GM18909 (cell line): ENCODE measurements around the gene KCTD11.
"Not testable (repeated sequence)": the region's sequence is repeated elsewhere in the genome, so short reads cannot be mapped to it uniquely, and the experiment has no call there.

ENCODE experiments used
- ATAC-seq: cut with Tn5 transposase; IDR thresholded peaks from one replicate; pipeline ENCODE4 v1.9.1; 2021; ENCODE audit warnings: mild to moderate bottlenecking; ENCODE audit not compliant: unreplicated experiment, poor library complexity

KCTD11 gene

GRCh38 chr17:7321466-7321865 is 30.5 kb upstream of the KCTD11 start:
- no peak for ATAC-seq

- no peak for ATAC-seq
Observed at GRCh38 chr17:7322520-7323194, 29.3 kb upstream of the KCTD11 start.

DNA sequence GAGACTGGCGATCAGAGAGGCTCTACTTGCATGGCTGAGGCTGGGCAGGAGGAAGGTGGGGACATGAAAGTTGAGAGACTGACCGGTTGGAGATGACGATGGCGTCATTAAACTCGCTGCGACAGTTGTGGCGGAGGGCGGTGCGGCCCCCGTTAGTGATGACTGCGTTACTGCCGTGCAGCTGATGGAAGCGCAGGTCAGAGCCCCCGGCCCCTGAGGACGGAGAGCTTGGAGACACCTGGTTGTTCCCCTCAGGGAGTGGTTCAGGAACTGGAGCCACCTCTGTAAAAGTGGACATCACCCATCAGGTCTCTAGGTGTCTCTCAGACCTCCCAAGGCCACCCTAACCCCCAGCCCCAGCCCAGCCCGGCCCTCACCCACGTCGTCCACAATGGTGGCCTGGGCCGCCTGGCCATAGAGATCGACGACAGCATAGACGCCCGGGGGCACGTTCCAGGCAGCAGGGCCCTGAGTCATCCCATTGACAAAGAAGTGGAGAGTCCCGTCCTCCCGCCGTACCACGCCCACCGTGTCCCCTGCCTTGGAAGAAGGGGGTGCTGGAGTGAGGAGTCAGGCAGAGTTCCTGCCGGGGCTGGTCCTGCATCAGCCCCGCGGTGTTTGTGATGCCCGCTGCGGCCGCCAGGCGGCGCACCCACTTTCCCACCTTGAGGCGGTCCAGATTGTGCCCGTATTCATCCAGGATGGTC is 28.1 kb upstream of the KCTD11 start:
- no peak for ATAC-seq

DNA sequence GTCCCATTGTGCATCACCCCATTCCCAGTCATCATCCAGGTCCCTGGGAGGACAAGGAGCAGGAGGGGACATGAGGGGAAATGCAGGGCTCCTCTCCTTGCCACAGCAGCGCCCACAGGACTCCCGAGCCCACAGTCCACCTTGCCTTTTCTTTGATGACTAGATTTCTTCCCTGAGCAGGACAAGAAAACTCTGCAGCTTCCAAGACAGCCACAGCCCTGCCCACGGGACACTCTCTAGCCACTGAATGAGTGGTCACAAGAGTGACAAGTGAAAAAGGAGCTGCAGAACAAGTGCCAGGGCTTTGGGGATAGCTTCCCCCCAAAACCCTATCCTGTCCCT is 27.6 kb upstream of the KCTD11 start:
- no peak for ATAC-seq

DNA sequence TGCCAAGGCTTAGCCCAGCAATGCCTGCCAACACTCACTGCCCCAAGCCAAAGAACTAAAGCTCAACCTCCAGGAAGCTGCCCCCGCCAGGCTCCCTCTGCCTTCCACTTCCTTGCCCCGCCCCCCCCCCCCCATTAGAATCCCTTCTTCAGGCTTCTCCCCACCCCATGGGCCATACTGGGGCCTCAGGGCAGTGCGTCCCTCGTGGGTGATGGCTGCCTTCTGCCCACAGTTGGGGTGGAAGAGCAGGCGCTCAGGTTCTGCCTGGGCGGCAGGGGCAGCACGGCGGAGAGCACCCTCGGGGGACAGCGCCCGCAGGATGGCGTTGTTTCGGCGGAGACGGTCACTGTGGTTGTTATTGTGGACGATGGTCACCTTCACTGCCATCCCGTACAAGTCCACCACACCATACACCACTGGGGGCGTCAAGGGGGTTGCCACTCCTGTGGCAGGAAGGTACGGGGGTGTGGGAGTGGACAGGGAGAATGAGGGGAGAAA is 26.9 kb upstream of the KCTD11 start:
- ATAC-seq: no peak

- ATAC-seq: no peak
Observed at GRCh38 chr17:7326186-7326585, 25.8 kb upstream of the KCTD11 start.

GRCh38 chr17:7327056-7327455 is 24.9 kb upstream of the KCTD11 start:
- no peak for ATAC-seq

DNA sequence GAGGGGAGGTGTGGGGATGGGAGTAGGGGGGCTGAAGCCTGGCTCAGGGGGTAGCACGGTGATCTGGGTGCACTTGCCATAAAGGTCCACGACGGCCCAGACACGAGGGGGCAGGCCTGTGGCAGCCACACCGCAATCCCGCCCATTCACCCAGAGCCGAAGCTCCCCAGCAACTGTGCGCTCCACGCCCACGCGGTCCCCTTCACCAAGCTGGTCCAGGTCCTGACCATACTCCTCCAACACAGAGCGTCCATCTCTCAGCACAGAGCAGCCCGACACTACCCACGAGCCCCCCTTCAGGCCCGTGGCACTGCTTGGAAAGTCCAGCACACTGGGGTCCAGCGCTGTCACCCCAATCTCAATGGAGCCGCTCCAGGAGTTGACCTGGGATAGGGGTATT is 24.5 kb upstream of the KCTD11 start:
- ATAC-seq: no peak

DNA sequence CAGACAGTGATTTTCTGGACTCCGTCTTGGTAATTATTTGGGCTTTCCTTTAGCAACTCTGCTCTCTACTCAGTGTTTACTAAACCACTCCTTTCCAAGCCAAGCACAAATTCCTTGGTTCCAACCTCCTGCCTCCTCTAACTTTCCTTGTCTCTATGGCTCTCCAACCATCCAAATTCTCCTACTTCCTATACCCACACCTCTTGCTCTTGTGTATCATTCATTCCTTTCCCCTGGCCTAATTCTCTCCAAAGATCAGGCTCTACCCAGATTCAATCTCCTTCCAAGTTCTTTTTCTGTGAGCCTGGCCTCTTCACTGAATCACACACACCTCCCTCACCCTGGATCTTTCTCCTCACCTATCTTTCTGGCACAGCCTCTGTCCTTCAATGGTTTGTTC is 24.0 kb upstream of the KCTD11 start:
- no peak for ATAC-seq

DNA sequence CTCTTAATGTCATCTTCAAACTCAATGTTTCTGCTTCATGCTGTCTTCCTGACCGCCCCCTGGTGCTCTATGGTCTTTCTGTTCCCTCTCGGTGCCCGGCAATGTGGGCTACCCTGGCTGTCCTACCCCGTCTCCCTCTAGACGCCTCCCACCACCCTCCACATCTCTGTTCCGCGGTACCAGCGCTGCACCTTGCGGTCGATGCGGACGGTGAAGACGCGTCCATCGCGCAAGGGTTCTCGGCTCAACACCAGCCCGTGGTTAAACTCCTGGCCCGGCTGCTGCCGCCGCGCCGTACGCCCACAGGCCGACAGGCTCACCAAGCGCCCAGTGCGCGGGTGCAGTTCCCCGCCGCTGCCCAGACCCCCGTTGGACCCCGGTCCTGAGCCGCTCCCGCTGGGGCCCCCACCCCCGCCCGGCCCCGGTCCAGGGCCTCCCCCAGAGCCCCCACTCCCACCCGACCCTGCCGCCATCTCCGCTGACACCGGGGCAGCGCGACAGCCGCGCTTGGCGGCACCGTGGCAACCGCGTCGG is 23.1 kb upstream of the KCTD11 start, which contains the start of gene NEURL4:
NEURL4 (minus strand) TSS at position 496 of the 534 bp plus-strand sequence; CDS start at position 473, 23 bp downstream.
- peak; percentile 10 for ATAC-seq

GRCh38 chr17:7329374-7329996 is 22.5 kb upstream of the KCTD11 start:
- ATAC-seq: peak; percentile 62

GRCh38 chr17:7329997-7330637 is 21.8 kb upstream of the KCTD11 start:
- ATAC-seq: peak; percentile 44

GRCh38 chr17:7330638-7331015 is 21.3 kb upstream of the KCTD11 start:
- no peak for ATAC-seq

- ATAC-seq: no peak
Observed at GRCh38 chr17:7332111-7332510, 19.9 kb upstream of the KCTD11 start.

GRCh38 chr17:7332600-7333069 is 19.3 kb upstream of the KCTD11 start:
- not testable (repeated sequence) for ATAC-seq

GRCh38 chr17:7334938-7335538 is 16.9 kb upstream of the KCTD11 start:
- no peak for ATAC-seq

DNA sequence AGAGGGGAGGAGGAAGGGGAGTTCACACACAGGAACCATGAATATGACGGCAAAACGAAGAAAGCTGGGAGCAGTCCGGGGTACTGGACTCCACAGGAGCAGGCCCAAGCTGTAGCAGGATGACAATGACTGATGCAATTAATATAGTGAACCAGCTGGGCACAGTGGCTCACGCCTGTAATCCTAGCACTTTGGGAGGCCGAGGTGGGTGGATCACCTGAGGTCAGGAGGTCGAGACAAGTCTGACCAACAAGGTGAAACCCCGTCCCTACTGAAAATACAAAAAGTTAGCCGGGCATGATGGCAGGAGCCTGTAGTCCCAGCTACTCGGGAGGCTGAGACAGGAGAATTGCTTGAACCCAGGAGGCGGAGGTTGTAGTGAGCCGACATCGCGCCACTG is 16.2 kb upstream of the KCTD11 start:
- ATAC-seq: not testable (repeated sequence)

GRCh38 chr17:7336240-7337175 is 15.5 kb upstream of the KCTD11 start, which contains the start of gene ACAP1:
TSS of gene ACAP1 (plus strand) at chr17:7336529. CDS start at chr17:7336735, 206 bp downstream.
- ATAC-seq: peak; percentile 61

- not testable (repeated sequence) for ATAC-seq
Observed at GRCh38 chr17:7337600-7337999, 14.4 kb upstream of the KCTD11 start.
